SK-N-SH treated with all-trans-retinoic acid at 6 μM for 48 hours (cell line): ENCODE data around the gene CANT1.

ENCODE experiments used
- ATAC-seq: fragments of 200-7000 bp; cut with Tn5 transposase; 3 replicates; pipeline ENCODE4 v1.9.1; 2020; ENCODE audit warnings: mild to moderate bottlenecking, moderate library complexity
- BACH2 ChIP-seq: fragments of 250-450 bp; sonication (Bioruptor Pico); IDR thresholded peaks from 2 replicates; pipeline ENCODE4 v1.9.0; 2021; ENCODE audit warnings: mild to moderate bottlenecking, borderline replicate concordance
- CREB5 ChIP-seq: fragments of 250-450 bp; sonication (Bioruptor Pico); IDR thresholded peaks from 2 replicates; pipeline ENCODE4 v1.5.1; 2020; ENCODE audit warnings: low read depth, mild to moderate bottlenecking, moderate library complexity
- CSDC2 ChIP-seq: fragments of 250-450 bp; sonication (Bioruptor Pico); IDR thresholded peaks from 2 replicates; pipeline ENCODE4 v1.5.0; 2020; ENCODE audit warnings: mild to moderate bottlenecking, moderate library complexity
- CSRNP3 ChIP-seq: fragments of 250-450 bp; sonication (Bioruptor Pico); IDR thresholded peaks from 2 replicates; pipeline ENCODE4 v1.5.1; 2021; ENCODE audit warnings: mild to moderate bottlenecking, moderate library complexity
- ESRRG ChIP-seq: fragments of 250-450 bp; sonication (Bioruptor Pico); IDR thresholded peaks from 2 replicates; pipeline ENCODE4 v1.6.1; 2021; ENCODE audit warnings: mild to moderate bottlenecking
- ISL1 ChIP-seq: fragments of 250-450 bp; sonication (Bioruptor Pico); IDR thresholded peaks from 2 replicates; pipeline ENCODE4 v2.1.2; 2022; ENCODE audit warnings: mild to moderate bottlenecking, moderate library complexity
- OSR1 ChIP-seq: fragments of 250-450 bp; sonication (Bioruptor Pico); IDR thresholded peaks from 2 replicates; pipeline ENCODE4 v1.8.0; 2022; ENCODE audit warnings: moderate library complexity, mild to moderate bottlenecking, inconsistent platforms
- PATZ1 ChIP-seq: fragments of 250-450 bp; sonication (Bioruptor Pico); IDR thresholded peaks from 2 replicates; pipeline ENCODE4 v1.8.0; 2020; ENCODE audit warnings: mild to moderate bottlenecking, moderate library complexity, borderline replicate concordance
- RARB ChIP-seq: fragments of 250-450 bp; sonication (Bioruptor Pico); IDR thresholded peaks from 2 replicates; pipeline ENCODE4 v1.8.0; 2021; ENCODE audit warnings: mild to moderate bottlenecking, moderate library complexity
- SNAI2 ChIP-seq: fragments of 250-450 bp; sonication (Bioruptor Pico); IDR thresholded peaks from 2 replicates; pipeline ENCODE4 v1.5.0; 2020; ENCODE audit warnings: mild to moderate bottlenecking, moderate library complexity
- TCF4 ChIP-seq: fragments of 250-450 bp; sonication (Bioruptor Pico); IDR thresholded peaks from 2 replicates; pipeline ENCODE4 v1.8.0; 2021; ENCODE audit warnings: mild to moderate bottlenecking, moderate library complexity, borderline replicate concordance
- TOX ChIP-seq: fragments of 250-450 bp; sonication (Bioruptor Pico); IDR thresholded peaks from 2 replicates; pipeline ENCODE4 v1.8.0; 2021; ENCODE audit warnings: mild to moderate bottlenecking, moderate library complexity, borderline replicate concordance
- ZC3H10 ChIP-seq: fragments of 250-450 bp; sonication (Bioruptor Pico); IDR thresholded peaks from 2 replicates; pipeline ENCODE4 v1.5.1; 2021; ENCODE audit warnings: mild to moderate bottlenecking, moderate library complexity
- ZFP3 ChIP-seq: fragments of 250-450 bp; sonication (Bioruptor Pico); IDR thresholded peaks from 2 replicates; pipeline ENCODE4 v1.5.0; 2020; ENCODE audit warnings: mild to moderate bottlenecking, moderate library complexity
- ZFP30 ChIP-seq: fragments of 450-650 bp; formaldehyde crosslinking; IDR thresholded peaks from 2 replicates; pipeline ENCODE4 v1.5.0; 2022; ENCODE audit warnings: mild to moderate bottlenecking, moderate library complexity
- ZNF565 ChIP-seq: fragments of 450-650 bp; formaldehyde crosslinking; conservative IDR thresholded peaks from 2 replicates; pipeline ENCODE4 v1.5.0; 2020; ENCODE audit warnings: low read depth, mild to moderate bottlenecking, moderate library complexity
- ZNF70 ChIP-seq: fragments of 450-650 bp; formaldehyde crosslinking; IDR thresholded peaks from 2 replicates; pipeline ENCODE4 v1.5.0; 2020; ENCODE audit warnings: mild to moderate bottlenecking, moderate library complexity
- ZNF8 ChIP-seq: fragments of 450-650 bp; formaldehyde crosslinking; IDR thresholded peaks from 2 replicates; pipeline ENCODE4 v1.5.0; 2020; ENCODE audit warnings: mild to moderate bottlenecking, moderate library complexity
- TF ChIP-seq, protein P1 (sequence below): fragments of 250-450 bp; sonication (Bioruptor Pico); IDR thresholded peaks from 2 replicates; pipeline ENCODE4 v1.5.0; 2020; ENCODE audit warnings: mild to moderate bottlenecking, moderate library complexity
- TF ChIP-seq, protein P2 (sequence below): fragments of 250-450 bp; sonication (Bioruptor Pico); IDR thresholded peaks from 2 replicates; pipeline ENCODE4 v1.8.0; 2021; ENCODE audit warnings: low read depth, mild to moderate bottlenecking, moderate library complexity, borderline replicate concordance

CANT1 gene

GRCh38 chr17:78974635-78975591 is 34.7 kb downstream of the CANT1 start:
- peak; percentile 3; the same call in 1 of the 3 replicates for ATAC-seq
- TF ChIP-seq ZNF70 (no peak), ZFP3 (CRISPR knock-in tag) (no peak), RARB (CRISPR knock-in tag) (no peak), BACH2 (CRISPR knock-in tag) (no peak), ZNF8 (CRISPR knock-in tag) (no peak), CSDC2 (no peak), TCF4 (CRISPR knock-in tag) (no peak)

DNA sequence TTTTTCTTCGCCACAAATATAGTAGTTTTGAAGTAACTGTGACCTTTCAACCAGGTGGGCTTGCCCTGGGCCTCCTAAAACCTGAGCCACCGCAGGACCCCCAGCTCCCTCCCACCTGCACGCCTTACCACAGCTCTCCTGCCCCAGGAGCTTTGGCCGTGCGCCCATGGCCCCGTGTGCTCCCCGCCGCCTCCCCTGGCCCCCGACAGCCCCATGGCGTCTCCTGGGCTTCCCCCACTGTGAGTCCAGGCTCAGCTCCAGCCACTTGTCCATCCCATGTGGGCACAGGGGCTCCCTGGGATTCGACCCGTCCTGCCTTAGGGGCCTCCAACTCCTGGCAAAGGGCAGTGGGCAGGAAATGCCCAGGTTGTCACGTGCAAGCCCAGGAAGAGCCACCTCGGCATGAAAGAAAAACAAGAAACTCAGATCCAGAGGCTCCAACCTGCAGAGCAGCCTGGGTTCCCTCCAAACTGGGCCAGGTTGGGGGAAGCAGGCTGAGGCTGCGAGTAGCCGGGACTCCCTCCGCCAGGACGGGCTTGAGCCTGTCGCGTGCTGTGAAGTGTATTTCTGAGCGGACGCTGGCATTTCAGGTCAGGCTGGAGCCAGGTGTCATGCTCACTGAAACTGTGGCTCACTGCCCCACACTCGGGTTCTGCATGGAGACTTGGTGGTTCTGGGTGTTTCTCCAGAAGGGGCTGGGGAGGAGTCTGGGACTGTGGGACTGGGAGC is 35.6 kb downstream of the CANT1 start:
- ATAC-seq, result no peak
- no peak for TF ChIP-seq BACH2 (CRISPR knock-in tag)
- no peak for TF ChIP-seq SNAI2 (CRISPR knock-in tag)
- no peak for TF ChIP-seq OSR1 (CRISPR knock-in tag)
- TF ChIP-seq ESRRG (CRISPR knock-in tag), result no peak
- no peak for TF ChIP-seq ZNF70
- no peak for TF ChIP-seq ZNF565 (CRISPR knock-in tag)

DNA sequence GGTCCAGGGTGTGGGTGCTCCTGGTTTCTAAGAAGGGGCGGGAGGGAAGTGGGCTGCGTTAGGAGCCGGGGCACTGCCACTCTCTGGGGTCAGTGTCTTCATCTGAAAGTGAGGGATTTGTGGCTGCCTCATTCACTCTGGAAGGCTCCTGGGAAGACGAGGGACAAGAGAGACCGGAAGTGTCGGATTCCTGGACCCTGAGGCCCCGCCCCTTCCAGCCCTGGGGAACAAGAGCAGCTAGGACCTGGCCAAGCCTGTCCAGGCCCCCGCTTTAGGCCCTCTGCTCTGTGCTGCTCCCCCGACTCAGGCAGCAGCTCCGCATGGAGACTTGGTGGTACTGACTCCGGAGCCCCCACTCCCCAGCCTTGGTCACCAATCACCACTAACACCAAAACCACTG is 36.4 kb downstream of the CANT1 start:
- no peak for TF ChIP-seq SNAI2 (CRISPR knock-in tag)
- TF ChIP-seq, protein P1, sequence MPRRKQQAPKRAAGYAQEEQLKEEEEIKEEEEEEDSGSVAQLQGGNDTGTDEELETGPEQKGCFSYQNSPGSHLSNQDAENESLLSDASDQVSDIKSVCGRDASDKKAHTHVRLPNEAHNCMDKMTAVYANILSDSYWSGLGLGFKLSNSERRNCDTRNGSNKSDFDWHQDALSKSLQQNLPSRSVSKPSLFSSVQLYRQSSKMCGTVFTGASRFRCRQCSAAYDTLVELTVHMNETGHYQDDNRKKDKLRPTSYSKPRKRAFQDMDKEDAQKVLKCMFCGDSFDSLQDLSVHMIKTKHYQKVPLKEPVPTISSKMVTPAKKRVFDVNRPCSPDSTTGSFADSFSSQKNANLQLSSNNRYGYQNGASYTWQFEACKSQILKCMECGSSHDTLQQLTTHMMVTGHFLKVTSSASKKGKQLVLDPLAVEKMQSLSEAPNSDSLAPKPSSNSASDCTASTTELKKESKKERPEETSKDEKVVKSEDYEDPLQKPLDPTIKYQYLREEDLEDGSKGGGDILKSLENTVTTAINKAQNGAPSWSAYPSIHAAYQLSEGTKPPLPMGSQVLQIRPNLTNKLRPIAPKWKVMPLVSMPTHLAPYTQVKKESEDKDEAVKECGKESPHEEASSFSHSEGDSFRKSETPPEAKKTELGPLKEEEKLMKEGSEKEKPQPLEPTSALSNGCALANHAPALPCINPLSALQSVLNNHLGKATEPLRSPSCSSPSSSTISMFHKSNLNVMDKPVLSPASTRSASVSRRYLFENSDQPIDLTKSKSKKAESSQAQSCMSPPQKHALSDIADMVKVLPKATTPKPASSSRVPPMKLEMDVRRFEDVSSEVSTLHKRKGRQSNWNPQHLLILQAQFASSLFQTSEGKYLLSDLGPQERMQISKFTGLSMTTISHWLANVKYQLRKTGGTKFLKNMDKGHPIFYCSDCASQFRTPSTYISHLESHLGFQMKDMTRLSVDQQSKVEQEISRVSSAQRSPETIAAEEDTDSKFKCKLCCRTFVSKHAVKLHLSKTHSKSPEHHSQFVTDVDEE, result no peak
- no peak for TF ChIP-seq ZNF70
- no peak for TF ChIP-seq TOX (CRISPR knock-in tag)
- no peak for ATAC-seq

DNA sequence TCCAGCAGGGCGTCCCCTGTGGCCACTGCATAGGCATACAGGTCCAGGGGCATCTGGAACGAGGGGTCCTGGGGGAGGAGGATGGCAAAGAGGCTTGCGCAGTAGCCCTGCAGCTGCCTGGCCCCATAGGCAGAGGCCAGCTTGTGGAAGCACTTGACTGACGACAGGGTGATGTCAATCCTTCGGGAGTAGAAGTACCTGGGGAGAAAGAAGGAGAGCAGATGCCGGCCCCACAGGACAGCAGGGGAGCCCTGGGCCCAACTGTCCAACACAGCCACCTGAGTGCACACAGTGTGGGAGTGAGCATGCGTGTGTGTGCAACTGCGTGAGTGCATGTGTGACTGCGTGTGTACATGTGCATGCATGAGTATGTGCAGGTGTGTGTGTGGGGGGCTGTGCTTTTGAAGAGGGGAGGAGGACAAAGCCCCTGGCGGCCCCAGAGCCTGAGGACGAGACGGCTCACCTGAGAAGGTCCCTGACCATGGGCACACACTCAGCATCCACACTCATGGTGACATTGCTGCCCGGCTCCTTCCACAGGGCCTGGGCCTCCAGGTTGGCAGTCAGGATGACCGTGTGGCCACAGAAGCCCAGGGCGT is 37.0 kb downstream of the CANT1 start:
- no peak; the same call in 2 of the 3 replicates for ATAC-seq
- TF ChIP-seq TOX (CRISPR knock-in tag) (no peak), ISL1 (CRISPR knock-in tag) (no peak), CREB5 (CRISPR knock-in tag) (no peak), CSDC2 (no peak), PATZ1 (CRISPR knock-in tag) (no peak), ZFP30 (CRISPR knock-in tag) (no peak)

DNA sequence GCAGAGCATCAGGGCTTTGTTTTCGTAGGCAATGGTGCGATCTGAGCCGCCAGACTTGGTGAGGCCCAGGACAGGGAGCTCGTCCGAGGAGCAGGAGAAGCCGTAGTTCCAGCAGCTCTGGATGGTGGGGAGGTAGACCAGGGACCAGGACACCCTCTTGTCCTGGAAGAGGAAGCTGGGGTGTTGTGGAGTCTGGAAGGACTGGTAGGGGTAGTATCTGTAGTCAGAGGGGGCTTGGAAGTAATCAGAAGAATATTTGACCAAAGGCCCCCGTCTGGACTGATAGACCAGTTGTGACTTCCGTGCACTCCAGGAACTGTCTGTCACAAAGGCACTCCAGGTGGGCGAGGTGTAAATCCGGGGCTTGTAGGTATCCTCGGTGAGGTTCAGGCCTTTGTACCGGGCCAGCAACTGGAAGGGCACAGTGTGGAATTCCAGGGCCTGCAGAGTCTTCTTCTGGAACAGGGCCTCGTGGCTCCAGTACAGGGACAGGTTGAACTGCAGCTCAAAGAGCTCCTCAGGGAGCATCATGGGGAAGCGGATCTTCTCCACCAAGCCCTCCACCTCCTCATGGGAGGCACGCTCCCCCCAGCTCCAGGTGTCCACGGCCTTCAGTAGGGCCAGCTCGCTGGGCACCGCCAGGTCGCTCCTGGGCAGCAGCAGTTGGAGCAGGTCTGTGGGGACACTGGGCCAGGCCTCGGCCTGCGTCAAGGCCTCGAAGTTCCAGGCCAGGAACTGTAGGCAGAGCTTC is 37.6 kb downstream of the CANT1 start:
- ATAC-seq, result peak; percentile 6
- TF ChIP-seq, protein P2, sequence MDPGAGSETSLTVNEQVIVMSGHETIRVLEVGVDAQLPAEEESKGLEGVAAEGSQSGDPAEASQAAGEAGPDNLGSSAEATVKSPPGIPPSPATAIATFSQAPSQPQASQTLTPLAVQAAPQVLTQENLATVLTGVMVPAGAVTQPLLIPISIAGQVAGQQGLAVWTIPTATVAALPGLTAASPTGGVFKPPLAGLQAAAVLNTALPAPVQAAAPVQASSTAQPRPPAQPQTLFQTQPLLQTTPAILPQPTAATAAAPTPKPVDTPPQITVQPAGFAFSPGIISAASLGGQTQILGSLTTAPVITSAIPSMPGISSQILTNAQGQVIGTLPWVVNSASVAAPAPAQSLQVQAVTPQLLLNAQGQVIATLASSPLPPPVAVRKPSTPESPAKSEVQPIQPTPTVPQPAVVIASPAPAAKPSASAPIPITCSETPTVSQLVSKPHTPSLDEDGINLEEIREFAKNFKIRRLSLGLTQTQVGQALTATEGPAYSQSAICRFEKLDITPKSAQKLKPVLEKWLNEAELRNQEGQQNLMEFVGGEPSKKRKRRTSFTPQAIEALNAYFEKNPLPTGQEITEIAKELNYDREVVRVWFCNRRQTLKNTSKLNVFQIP (CRISPR knock-in tag), result no peak
- TF ChIP-seq CSRNP3 (CRISPR knock-in tag), result no peak
- no peak for TF ChIP-seq ZFP3 (CRISPR knock-in tag)
- no peak for TF ChIP-seq ZC3H10
- no peak for TF ChIP-seq ZNF70
- no peak for TF ChIP-seq ESRRG (CRISPR knock-in tag)
